KOPT-K1 (cell line): ENCODE results near the gene SCARB1.

Source experiments
- H3K27ac ChIP-seq: fragments of 200-600 bp; sonication (generic); 2 replicates; pipeline ENCODE4 v1.5.1; 2016; ENCODE audit warnings: antibody characterized with exemption, mild to moderate bottlenecking, low read depth, low read length; ENCODE audit not compliant: poor library complexity, severe bottlenecking
- H3K36me3 ChIP-seq: fragments of 200-600 bp; sonication (generic); 2 replicates; pipeline ENCODE4 v1.5.1; 2017; ENCODE audit warnings: antibody characterized with exemption, mild to moderate bottlenecking, low read length, moderate library complexity; ENCODE audit not compliant: insufficient read depth
- H3K9me3 ChIP-seq: fragments of 200-600 bp; sonication (generic); 2 replicates; pipeline ENCODE4 v1.5.1; 2017; ENCODE audit warnings: antibody characterized with exemption, low read length, mild to moderate bottlenecking; ENCODE audit not compliant: insufficient read depth, poor library complexity, severe bottlenecking

Gene SCARB1

GRCh38 chr12:124745465-124745890 is 118.2 kb downstream of the SCARB1 start:
- no peaks in the 10 kb centered on the region for H3K9me3 ChIP-seq
- no peak overlapping the region for H3K27ac ChIP-seq
- no peaks in the 10 kb centered on the region for H3K36me3 ChIP-seq

GRCh38 chr12:124744659-124745464 is 118.8 kb downstream of the SCARB1 start:
- H3K9me3 ChIP-seq, result no peaks in the 10 kb centered on the region
- H3K27ac ChIP-seq, result no peak overlapping the region
- no peaks in the 10 kb centered on the region for H3K36me3 ChIP-seq

- H3K9me3 ChIP-seq, result no peaks in the 10 kb centered on the region
These were observed 119.4 kb downstream of the SCARB1 start for GRCh38 chr12:124744273-124744640.

GRCh38 chr12:124743479-124744272 is 120.0 kb downstream of the SCARB1 start:
- H3K27ac ChIP-seq, result no peak overlapping the region
- no peaks in the 10 kb centered on the region for H3K36me3 ChIP-seq
- H3K9me3 ChIP-seq, result no peaks in the 10 kb centered on the region

More at GRCh38 chr12:124744273-124744640, 119.4 kb downstream of the SCARB1 start:
- Histone ChIP-seq H3K27ac (no peak overlapping the region), H3K36me3 (no peaks in the 10 kb centered on the region)

- Histone ChIP-seq H3K9me3 (no peaks in the 10 kb centered on the region), H3K27ac (no peak overlapping the region), H3K36me3 (no peaks in the 10 kb centered on the region)
These were observed 121.0 kb downstream of the SCARB1 start for GRCh38 chr12:124742678-124743077.

- Histone ChIP-seq H3K27ac (no peak overlapping the region), H3K36me3 (no peaks in the 10 kb centered on the region), H3K9me3 (no peaks in the 10 kb centered on the region)
These were observed 121.6 kb downstream of the SCARB1 start for GRCh38 chr12:124742111-124742510.

- Histone ChIP-seq H3K9me3 (no peaks in the 10 kb centered on the region), H3K36me3 (no peaks in the 10 kb centered on the region), H3K27ac (no peak overlapping the region)
These were observed 122.5 kb downstream of the SCARB1 start for GRCh38 chr12:124741211-124741610.

GRCh38 chr12:124740691-124741137 is 123.0 kb downstream of the SCARB1 start:
- H3K9me3 ChIP-seq, result no peaks in the 10 kb centered on the region
- H3K27ac ChIP-seq, result no peak overlapping the region
- no peaks in the 10 kb centered on the region for H3K36me3 ChIP-seq

GRCh38 chr12:124739953-124740561 is 123.6 kb downstream of the SCARB1 start:
- H3K27ac ChIP-seq, result no peak overlapping the region
- no peaks in the 10 kb centered on the region for H3K36me3 ChIP-seq
- no peaks in the 10 kb centered on the region for H3K9me3 ChIP-seq

- Histone ChIP-seq H3K9me3 (no peaks in the 10 kb centered on the region), H3K27ac (no peak overlapping the region), H3K36me3 (no peaks in the 10 kb centered on the region)
These were observed 124.8 kb downstream of the SCARB1 start for GRCh38 chr12:124738636-124739467.

- H3K9me3 ChIP-seq, result no peaks in the 10 kb centered on the region
- H3K36me3 ChIP-seq, result no peaks in the 10 kb centered on the region
- no peak overlapping the region for H3K27ac ChIP-seq
These were observed 125.7 kb downstream of the SCARB1 start for GRCh38 chr12:124737772-124738635.

GRCh38 chr12:124737040-124737419 is 126.6 kb downstream of the SCARB1 start:
- no peaks in the 10 kb centered on the region for H3K36me3 ChIP-seq

GRCh38 chr12:124736115-124737039 is 127.3 kb downstream of the SCARB1 start:
- peaks cover 4% of the 10 kb centered on the region for H3K9me3 ChIP-seq
- no peaks in the 10 kb centered on the region for H3K36me3 ChIP-seq
- H3K27ac ChIP-seq, result no peak overlapping the region

More at GRCh38 chr12:124737040-124737419, 126.6 kb downstream of the SCARB1 start:
- H3K9me3 ChIP-seq, result peaks cover under 1% of the 10 kb centered on the region
- H3K27ac ChIP-seq, result no peak overlapping the region
